Activated gamma-delta T cell (primary cell): ENCODE results near the gene SLC4A7.
"Not testable (repeated sequence)": the region's sequence is repeated elsewhere in the genome, so short reads cannot be mapped to it uniquely, and the experiment has no call there.

ENCODE experiments used
- DNase-seq: peaks from one replicate; lab custom pipeline; 2025; lab: John Stamatoyannopoulos, UW

The SLC4A7 gene

DNA sequence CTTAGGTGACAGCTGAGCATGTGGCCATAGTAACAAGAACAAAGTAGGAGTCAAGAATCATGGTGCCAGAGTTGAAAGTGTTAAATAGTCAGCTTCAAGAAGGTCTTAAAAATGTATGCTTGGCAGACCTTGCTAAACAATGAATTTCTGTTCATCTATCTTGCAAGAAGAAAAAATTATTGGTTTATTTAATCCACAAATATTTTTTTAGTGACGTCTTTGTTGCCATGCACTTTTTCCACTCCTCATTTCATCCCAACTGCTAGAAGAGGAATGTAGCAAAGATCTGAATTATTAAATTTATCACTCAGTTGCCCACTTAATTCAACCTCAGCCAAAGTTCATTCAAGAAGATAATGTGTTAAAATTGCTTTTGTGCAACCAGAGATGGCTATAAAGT is 3.2 kb upstream of the SLC4A7 start:
- no peak for DNase-seq

DNA sequence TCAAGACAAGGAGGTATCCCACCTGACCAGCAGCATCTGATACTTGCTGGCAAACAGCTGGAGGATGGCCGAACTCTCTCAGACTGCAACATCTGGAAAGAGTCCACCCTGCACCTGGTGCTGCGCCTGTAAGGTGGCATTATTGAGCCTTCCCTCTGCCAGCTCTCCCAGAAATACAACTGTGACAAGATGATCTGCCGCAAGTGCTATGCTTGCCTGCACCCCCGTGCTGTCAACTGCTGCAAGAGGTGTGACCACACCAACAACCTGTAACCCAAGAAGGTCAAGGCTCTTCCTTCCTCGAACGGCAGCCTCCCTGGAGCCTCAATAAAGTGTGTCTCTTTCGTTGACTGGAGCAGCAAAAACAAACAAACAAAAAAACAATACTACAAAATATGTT is 2.2 kb upstream of the SLC4A7 start:
- no peak for DNase-seq

DNA sequence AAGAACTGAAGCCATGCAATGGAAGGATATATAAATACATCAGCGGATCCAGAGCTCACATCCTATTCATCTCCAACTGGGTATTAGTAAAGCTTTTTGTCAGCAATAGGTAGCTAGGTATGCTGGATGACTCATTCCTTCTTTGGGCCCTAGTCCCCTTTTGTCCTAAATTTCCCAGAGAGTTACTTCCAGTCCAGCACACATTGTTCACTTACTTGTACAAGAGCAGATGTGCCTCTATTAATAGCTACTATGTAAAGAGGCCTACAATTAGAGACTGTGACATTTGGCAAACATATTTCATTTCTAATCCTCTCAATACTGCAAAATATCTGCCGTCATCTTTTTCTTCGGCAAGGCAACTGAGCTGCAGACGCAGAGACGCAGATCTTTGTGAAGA is 1.7 kb upstream of the SLC4A7 start:
- no peak for DNase-seq

DNA sequence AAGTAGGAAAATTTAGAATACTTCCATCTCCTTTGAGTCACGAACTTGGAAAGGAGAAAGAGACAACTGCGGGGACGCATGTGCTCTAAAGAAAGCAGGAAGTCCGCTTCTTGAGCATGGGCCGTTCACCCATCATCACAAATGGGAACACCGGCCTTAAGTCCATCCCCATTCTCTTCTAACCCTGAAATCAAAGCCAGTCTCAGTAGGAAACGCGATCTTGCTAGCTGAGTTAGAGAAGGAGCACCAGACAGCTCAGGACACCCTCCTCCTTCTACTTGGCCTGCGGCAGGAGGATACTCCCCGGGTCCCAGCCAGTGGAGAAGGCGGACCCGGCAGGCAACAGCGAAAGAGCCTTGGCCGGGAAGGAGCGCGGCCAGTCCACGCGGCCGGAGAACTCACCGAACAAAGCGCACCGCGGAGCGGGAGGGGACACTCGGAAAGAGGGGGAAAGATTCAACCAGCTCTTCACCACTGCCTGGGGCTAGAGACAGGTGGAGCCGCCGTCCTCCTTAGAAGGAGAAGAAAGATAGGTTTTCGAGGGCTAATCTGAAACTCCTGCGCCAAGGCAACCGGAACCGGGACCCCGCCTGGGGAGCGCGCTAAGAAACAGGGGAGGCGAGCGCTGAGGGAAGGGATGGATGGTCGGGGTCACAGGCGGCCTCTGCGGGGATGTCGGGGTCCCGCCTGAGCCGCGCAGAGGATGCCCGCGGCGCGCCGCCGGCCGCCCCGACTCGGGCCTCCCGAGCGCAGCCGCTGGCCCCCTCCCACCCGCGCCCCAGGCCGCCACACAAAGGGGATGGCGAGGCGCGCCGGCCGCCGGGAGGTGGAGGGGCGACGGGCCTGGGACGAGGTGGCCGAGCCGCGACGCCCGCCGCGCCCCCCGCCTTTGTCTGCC is 818 bp downstream of the SLC4A7 start:
- DNase-seq = no peak

DNA sequence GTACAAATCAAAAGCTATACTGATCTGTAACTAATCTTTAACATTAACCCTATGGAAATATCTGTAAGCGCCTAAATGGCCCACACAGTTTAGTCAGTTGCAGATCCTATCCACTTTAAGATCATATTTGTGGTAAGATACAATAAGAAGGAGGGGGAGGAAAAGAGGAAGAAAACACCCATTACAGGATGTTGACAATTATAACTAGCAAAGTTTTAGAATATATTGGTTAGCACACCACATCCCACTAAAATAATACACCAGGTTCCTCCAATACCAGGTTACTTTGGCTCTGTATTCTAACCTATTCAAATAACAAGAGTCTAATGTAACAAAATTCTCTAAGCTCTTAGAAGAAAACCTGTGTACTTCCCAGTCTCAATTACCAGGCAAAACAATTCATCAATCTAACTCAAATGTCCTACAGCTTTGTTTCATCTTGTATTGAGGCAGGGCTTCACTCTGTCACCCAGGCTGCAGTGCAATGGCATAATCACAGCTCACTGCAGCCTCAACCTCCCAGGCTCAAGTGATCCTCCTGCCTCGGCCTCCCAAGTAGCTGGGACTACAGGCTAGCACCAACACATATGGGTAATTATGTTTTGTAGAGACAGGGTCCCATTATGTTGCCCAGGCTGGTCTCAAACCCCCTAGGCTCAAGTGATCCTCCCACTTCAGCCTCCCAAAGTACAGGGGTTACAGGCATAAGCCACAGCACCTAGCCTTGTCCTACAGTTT is 4.2 kb downstream of the SLC4A7 start:
- no peak for DNase-seq

DNA sequence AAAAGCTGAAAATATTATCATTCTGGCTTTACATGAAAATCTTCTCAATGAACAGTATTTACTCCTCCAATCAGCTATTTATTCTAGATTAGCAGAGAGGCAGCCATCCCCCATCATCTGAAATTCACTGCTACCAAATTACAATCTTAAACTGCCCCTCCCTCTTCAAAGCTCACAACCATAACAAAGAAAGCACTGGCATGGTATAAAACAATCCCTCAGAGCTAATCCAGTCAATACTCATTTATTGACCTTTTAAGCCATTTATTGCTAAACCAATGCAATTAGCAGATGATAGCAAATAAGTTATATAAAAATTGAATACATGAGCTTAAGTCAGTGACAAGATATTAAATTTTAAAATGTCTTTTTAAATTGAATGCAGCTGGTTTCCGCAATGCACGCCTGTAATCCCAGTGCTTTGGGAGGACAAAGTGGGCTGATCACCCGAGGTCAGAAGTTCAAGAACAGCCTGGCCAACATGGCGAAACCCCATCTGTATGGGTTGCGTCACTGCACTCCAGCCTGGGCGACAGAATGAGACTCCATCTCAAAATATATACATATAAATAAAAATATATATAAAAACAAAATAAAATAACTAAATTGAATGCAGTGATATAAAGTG is 12.1 kb downstream of the SLC4A7 start:
- no peak for DNase-seq

- DNase-seq = no peak
These were observed 15.8 kb downstream of the SLC4A7 start for GRCh38 chr3:27468283-27468886.

- no peak for DNase-seq
These were observed 16.6 kb downstream of the SLC4A7 start for GRCh38 chr3:27467545-27467944.

GRCh38 chr3:27464646-27465045 is 19.5 kb downstream of the SLC4A7 start:
- DNase-seq = no peak

GRCh38 chr3:27462228-27462627 is 22.0 kb downstream of the SLC4A7 start:
- DNase-seq = no peak

DNA sequence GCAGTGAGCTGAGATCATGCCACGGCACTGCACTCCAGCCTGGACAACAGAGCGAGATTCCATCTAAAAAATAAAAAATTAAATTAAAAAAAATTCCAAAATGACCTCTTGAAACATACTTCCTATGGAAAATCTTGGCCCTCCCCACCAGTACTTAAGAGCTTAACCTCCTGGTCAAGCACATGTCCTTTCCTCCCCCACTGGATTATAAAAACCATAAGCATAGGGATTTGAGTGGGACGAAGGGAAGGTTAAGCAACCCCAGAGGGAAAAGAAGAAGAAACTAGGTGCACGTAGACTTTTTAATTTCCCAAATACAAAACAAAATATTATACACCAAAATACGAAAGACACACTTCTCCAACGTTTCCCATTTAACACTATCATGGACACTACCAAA is 25.3 kb downstream of the SLC4A7 start:
- no peak for DNase-seq

- DNase-seq = no peak
These were observed 27.6 kb downstream of the SLC4A7 start for GRCh38 chr3:27456554-27456953.

DNA sequence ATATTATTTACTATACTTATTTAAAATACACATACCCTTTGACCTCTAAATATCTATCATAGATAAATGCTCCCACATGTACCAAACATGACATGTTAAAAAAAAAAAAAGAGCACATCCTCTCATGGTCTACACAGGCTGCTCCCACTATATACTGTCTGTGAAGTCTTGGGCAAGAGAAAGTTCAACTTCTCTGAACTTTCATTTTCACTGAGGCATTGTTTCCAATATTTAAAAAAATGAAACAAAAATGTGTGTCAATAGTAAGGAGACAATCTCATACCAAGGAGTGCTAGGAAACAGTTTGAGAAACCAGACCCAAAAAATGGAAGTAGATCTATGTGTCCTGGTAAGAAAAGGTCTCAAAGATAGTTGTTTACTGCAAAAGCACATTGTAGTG is 29.3 kb downstream of the SLC4A7 start:
- no peak for DNase-seq

- DNase-seq = no peak
These were observed 29.7 kb downstream of the SLC4A7 start for GRCh38 chr3:27454461-27454860.

- no peak for DNase-seq
These were observed 31.7 kb downstream of the SLC4A7 start for GRCh38 chr3:27452368-27453090.

- DNase-seq = no peak
These were observed 32.3 kb downstream of the SLC4A7 start for GRCh38 chr3:27451842-27452241.

DNA sequence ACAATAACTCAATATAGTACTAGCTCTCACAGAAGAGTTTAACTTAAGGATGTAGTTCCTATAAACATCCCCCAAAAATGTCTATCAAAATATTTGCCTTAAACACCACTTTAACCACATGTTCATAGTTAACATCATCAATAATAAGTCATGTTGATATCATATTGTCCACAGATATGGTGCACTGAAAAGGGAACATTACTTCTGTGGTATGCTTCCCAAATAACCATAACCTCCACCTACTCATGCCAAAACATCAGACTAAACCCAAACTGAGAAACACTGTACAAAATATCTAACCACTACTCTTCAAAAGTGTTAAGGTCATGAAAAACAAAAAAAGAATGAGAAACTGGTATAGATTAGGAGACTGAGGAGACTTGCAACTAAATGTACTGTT is 32.9 kb downstream of the SLC4A7 start:
- no peak for DNase-seq

- no peak for DNase-seq
These were observed 34.5 kb downstream of the SLC4A7 start for GRCh38 chr3:27449530-27450150.

DNA sequence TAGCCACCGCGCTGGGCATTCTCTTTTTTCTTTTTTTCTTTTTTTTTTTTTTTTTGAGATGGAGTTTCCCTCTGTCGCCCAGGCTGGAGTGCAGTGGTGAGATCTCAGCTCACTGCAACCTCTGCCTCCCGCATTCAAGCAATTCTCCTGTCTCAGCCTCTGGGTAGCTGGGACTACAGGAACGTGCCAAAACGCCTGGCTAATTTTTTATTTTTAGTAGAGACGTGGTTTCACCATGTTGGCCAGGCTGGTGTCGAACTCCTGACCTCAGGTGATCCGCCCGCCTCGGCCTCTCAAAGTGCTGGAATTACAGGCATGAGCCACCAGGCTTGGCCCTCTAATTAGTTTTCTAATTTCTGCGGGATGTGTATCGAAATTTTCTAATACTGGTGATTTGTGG is 41.2 kb downstream of the SLC4A7 start:
- not testable (repeated sequence) for DNase-seq

DNA sequence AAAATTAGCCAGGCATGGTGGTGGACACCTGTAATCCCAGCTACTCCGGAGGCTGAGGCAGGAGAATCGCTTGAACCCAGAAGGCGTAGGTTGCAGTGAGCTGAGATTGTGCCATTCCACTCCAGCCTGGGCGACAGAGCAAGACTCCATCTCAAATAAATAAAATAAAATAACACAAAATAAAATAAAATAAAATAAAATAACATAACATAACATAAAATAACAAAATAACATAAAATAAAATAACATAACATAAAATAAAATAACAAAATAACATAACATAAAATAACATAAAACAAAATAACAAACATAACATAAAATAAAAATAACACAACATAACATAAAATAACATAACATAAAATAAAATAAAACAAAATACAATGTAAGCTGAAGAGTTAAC is 45.8 kb downstream of the SLC4A7 start:
- not testable (repeated sequence) for DNase-seq

DNA sequence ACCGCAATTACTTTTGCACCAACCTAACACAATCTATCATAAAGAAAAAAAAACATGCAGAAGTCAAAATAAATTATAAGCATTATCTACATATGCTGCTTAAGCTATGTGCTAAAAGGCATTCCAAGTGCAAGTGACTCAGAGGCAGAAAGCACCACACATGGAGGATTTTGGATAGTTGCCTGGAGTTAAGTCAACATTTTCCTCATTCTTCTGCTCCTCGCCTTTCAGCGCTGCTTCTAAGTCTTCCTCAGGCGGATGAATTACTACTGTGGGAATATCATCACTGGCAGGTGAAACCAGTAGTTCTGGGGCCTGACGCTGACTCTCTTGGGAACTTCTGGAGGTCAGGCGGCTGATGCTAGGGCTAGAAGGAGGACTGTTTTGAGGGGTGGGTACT is 53.1 kb downstream of the SLC4A7 start:
- DNase-seq = no peak
